ENCODE measurements around the gene RILP.

GRCh38 chr17:1616101-1616500 lies 33.6 kb downstream of the RILP start:
- no peak for TF ChIP-seq CTCF (IDR thresholded peaks at IDR 0.05)
- TF ChIP-seq POLR2A (IDR thresholded peaks at IDR 0.05) = no peak
